C4-2B (cell line): ENCODE results near the gene ANKRD44.

Experiments
- H3K27ac ChIP-seq: fragments of 450-650 bp; 2 replicates; pipeline ENCODE4 v1.5.1; 2017
- ZFX ChIP-seq: fragments of 450-650 bp; IDR thresholded peaks from 2 replicates; pipeline ENCODE4 v1.6.1; 2017
- TF ChIP-seq, protein P1 (sequence below): fragments of 450-650 bp; conservative IDR thresholded peaks from 2 replicates; pipeline ENCODE4 v1.5.1; 2017; ENCODE audit warnings: mild to moderate bottlenecking

ANKRD44 gene

DNA sequence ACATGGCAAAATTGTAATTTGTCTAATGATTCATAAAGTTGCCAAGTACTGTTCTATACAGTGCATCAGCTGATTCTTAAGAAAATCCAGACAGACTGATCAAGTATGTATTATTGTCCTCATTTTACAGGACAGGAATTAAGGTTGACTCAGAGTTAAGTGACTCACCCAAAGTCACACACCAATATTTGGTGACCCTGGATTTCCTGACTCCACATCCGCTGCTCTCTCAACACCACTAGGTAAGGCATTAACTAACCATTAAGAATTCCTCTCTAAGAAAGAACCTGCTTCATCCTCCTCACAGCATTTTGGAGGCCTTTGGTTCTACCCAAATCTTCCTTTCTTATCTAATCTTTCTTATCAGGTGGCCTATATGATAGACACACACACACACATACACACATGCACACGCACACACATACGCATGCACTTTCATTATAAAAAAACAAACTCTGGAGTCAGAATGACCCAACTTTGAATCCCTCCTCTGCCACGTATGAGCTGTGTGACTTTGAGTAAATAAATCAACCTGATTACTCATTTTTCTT is 150.8 kb downstream of the ANKRD44 start:
- H3K27ac ChIP-seq, result no peak overlapping the region
- no peak for TF ChIP-seq ZFX
- TF ChIP-seq, protein P1, sequence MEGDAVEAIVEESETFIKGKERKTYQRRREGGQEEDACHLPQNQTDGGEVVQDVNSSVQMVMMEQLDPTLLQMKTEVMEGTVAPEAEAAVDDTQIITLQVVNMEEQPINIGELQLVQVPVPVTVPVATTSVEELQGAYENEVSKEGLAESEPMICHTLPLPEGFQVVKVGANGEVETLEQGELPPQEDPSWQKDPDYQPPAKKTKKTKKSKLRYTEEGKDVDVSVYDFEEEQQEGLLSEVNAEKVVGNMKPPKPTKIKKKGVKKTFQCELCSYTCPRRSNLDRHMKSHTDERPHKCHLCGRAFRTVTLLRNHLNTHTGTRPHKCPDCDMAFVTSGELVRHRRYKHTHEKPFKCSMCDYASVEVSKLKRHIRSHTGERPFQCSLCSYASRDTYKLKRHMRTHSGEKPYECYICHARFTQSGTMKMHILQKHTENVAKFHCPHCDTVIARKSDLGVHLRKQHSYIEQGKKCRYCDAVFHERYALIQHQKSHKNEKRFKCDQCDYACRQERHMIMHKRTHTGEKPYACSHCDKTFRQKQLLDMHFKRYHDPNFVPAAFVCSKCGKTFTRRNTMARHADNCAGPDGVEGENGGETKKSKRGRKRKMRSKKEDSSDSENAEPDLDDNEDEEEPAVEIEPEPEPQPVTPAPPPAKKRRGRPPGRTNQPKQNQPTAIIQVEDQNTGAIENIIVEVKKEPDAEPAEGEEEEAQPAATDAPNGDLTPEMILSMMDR, result no peak

DNA sequence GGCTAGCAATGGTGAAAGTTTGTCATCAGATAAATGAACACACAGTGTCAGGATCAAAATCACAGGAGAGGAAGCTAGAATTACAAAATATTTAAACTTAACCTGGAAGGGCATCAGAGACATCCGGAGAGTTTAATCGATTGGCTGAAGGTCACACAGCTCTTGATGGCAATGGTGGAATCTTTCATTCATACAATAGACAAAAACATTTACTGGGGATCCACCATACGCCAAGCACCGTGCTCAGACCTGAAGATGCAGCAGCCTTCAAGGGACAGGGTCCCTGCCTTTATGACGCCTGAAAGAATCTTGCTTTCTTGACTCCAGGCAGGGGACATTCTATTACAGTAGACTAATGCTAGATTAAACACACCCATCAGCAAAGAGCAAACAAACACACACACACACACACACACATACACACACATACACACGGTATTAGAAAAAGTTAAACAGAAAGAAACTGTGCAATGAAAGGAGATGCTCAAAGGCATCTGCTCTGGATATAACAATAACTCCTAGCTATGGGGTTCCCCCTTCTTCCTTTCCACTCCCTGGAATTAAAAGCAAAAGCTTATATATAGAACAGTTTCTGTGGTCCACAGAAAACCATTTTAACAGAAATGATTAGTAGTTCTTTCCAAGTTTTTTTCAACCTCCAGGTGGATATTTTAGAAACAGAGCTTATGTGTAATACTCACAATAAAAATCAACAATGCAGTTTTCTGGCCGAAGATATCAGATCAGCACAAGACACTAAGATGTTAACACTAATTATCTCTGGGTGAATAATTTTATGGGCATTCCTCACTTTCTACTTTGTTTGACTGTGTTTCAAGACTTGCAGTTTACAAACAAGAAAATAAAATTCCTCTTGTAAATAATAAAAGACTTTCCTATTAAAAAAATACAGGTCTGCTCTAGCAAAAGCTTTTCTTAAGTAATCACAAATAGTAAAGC is 151.7 kb downstream of the ANKRD44 start:
- no peak overlapping the region; the same call in 1 of the 2 replicates for H3K27ac ChIP-seq
- TF ChIP-seq ZFX, result no peak
- TF ChIP-seq, protein P1, result no peak

DNA sequence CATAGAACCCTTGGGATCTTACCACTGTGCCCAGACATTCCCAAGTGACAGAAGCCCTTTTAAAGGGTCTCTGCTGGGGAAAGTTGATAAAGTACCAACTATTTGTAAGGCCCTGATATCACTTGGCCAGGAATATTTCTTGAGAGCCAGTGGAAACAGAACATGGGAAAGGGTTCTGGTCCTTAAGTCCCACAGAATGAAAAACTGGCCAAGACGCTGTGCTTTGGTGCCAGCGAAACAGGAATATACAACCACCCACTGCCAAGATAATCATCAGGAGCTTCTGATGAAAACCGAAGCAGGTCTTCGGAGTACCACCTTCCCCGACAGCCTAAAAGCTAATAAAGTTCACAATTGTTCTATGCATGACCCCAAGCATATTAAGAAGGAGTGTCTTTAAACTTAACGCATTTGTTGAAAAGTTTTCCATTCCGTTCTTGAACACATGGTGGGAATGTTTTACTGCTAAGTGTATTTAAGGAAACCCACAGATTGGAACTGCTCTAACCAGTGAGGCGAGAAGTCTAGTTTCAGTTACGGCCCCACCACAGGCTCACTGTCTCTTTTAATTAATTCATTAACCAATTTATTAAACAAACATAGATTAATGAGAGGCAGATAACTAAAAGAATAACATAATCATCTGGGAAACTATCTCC is 152.6 kb downstream of the ANKRD44 start:
- no peak for TF ChIP-seq ZFX
- TF ChIP-seq, protein P1, result no peak
- no peak overlapping the region for H3K27ac ChIP-seq

DNA sequence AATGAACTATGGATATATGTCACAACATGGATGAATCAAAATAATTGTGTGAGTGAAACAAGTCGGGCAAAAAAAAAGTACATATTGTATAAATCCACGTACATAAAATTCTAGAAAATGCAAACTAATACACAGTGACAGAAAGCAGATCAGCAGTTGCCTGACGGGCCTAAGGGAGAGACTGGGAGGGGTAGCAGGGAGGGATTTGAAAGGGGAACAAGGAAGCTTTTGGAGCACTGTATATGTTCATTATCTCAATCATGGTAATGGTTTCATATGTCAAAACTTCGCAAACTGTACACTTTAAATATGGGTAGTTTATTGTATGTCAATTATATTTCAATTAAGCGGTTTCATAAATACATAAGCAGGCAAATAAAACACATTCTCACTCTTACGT is 153.8 kb downstream of the ANKRD44 start:
- no peak overlapping the region for H3K27ac ChIP-seq
- TF ChIP-seq ZFX, result no peak
- TF ChIP-seq, protein P1, result no peak

DNA sequence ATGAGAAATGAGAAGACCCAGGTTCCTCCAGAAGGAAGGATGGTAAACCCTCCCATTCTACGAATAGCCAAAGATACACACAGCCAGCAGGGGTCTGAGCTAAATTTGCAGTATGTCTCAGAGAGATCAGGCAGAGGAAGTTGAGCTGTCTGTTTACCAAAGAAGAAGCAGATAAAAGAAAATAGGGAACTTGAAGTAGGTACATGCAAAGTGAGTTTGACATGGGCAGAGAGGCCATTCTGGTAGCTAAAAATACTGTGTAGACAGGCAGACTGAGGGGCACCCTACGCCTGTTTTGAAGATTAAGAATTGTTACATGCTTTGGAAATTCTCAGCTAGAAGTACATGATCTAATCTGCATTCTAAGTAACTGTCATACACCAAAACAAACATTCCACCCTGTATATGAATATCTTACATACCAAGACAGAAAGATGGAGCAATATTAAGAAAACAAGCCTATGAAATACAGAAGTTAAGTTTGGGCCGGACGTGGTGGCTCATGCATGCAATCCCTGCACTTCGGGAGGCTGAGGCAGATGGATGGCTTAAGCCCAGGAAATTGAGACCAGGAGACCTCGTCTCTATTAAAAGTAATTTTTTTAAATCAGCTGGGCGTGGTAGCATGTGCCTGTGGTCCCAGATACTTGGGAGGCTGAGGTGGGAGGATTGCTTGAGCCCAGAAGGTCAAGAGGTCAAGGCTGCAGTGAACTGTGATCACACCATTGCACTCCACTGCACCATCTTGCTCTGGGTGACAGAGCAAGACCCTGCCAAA is 157.9 kb downstream of the ANKRD44 start:
- no peak for TF ChIP-seq ZFX
- TF ChIP-seq, protein P1, result no peak

DNA sequence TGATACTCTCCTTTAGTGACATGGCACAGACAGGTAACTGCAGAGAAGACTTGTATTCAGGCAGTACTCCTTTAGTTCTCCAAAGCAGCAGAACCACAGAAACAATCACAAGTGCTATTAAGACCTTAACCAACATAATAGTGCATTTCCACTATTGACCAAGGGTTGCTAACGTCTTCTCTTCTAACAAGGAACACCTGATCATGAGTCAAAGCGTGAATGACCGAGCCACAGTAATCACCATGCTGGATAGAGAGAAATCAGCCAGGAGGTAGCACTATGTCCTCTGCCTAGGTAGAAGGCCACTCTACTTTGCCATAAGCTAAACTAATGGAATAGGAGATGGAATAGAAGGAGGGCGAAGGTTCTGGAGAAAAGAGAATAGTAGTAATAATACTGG is 161.0 kb downstream of the ANKRD44 start:
- TF ChIP-seq, protein P1, result no peak
- no peak for TF ChIP-seq ZFX
- no peak overlapping the region for H3K27ac ChIP-seq

More for the DNA sequence above, 157.9 kb downstream of the ANKRD44 start:
- no peak overlapping the region for H3K27ac ChIP-seq
